ENCODE results near the gene RTEL1.

RTEL1 gene

DNA sequence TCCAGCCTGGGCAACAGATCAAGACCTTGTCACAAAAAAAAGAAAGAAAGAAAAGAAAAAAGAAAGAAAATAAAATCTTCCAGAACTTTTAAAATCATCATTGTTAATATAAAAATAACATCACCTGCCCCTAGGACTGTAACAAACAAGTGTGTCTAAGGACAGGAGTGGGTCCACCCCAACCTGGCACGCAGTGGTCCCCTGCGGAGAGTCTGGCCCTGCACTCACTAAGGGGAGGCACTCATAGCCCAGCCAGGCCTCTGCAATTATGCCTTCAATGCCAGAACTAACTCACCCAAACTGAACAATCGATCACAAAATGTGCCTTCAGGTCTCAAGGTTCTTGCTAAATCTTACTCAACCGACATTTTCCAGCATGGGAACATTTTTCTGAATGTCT lies 36.0 kb upstream of the RTEL1 start:
- Histone ChIP-seq H3K4me1 (ENCODE audit: low read length) (no peaks in the 10 kb centered on the region), H3K36me3 (replicated peaks; ENCODE audit: insufficient read depth, low read length) (no peaks in the 10 kb centered on the region), H3K9me3 (replicated peaks; ENCODE audit: insufficient read depth, low read length) (no peaks in the 10 kb centered on the region), H3F3A (ENCODE audit: insufficient read depth, low read length) (no peaks in the 10 kb centered on the region), H3K9me2 (replicated peaks; ENCODE audit: insufficient read depth, low read length) (no peaks in the 10 kb centered on the region), H3K27ac (ENCODE audit: low read length) (no peak overlapping the region), H3K4me3 (ENCODE audit: low read length) (no peak overlapping the region), H3K4me2 (ENCODE audit: low read depth, low read length) (no peak overlapping the region), H3K9ac (ENCODE audit: low read length) (no peak overlapping the region), H2AFZ (ENCODE audit: low read length) (no peak overlapping the region), H3K79me2 (ENCODE audit: low read length) (peaks cover 80% of the 10 kb centered on the region), H4K20me1 (ENCODE audit: insufficient read depth, low read length) (peaks cover 4% of the 10 kb centered on the region; the same call in 1 of the 2 replicates), H3K27me3 (replicated peaks; ENCODE audit: insufficient read depth, low read length) (no peaks in the 10 kb centered on the region)
- TF ChIP-seq EZH2 (optimal IDR thresholded peaks at IDR 0.05; ENCODE audit: low read depth, low read length) (no peak), EZH2phosphoT487 (IDR thresholded peaks at IDR 0.05; ENCODE audit: low read length) (no peak)
- TF ChIP-seq, protein P1, sequence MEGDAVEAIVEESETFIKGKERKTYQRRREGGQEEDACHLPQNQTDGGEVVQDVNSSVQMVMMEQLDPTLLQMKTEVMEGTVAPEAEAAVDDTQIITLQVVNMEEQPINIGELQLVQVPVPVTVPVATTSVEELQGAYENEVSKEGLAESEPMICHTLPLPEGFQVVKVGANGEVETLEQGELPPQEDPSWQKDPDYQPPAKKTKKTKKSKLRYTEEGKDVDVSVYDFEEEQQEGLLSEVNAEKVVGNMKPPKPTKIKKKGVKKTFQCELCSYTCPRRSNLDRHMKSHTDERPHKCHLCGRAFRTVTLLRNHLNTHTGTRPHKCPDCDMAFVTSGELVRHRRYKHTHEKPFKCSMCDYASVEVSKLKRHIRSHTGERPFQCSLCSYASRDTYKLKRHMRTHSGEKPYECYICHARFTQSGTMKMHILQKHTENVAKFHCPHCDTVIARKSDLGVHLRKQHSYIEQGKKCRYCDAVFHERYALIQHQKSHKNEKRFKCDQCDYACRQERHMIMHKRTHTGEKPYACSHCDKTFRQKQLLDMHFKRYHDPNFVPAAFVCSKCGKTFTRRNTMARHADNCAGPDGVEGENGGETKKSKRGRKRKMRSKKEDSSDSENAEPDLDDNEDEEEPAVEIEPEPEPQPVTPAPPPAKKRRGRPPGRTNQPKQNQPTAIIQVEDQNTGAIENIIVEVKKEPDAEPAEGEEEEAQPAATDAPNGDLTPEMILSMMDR (IDR thresholded peaks at IDR 0.05; ENCODE audit: low read length): no peak
- no peak for DNase-seq

DNA sequence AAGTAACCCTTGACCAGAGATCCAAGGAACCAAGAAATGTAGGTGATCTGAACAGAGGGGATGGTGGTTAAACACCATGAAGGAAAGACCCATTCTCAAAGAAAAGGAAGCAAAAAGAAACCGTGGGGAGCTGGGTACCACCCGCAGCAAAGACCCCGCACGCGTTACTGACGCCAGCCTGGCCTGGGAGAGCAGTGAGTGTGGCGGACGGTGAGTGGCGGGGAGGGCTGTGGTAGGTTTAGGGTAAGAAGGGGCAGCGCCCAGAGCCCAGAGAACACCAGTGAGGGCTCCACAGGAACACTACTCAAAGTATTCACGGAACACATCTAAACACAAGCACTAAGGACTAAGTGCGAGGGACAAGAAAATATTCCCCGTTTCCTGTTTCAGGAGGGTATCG lies 35.4 kb upstream of the RTEL1 start:
- DNase-seq: no peak
- Histone ChIP-seq H3K27ac (ENCODE audit: low read length) (no peak overlapping the region), H3K27me3 (replicated peaks; ENCODE audit: insufficient read depth, low read length) (no peaks in the 10 kb centered on the region), H3K4me3 (ENCODE audit: low read length) (no peak overlapping the region), H3K9me3 (replicated peaks; ENCODE audit: insufficient read depth, low read length) (no peaks in the 10 kb centered on the region), H3K9me2 (replicated peaks; ENCODE audit: insufficient read depth, low read length) (no peaks in the 10 kb centered on the region), H3K79me2 (ENCODE audit: low read length) (peaks cover 86% of the 10 kb centered on the region), H4K20me1 (ENCODE audit: insufficient read depth, low read length) (peaks cover 4% of the 10 kb centered on the region; the same call in 1 of the 2 replicates), H3F3A (ENCODE audit: insufficient read depth, low read length) (no peaks in the 10 kb centered on the region), H3K4me2 (ENCODE audit: low read depth, low read length) (no peak overlapping the region), H3K4me1 (ENCODE audit: low read length) (no peaks in the 10 kb centered on the region), H3K36me3 (replicated peaks; ENCODE audit: insufficient read depth, low read length) (no peaks in the 10 kb centered on the region), H3K9ac (ENCODE audit: low read length) (no peak overlapping the region), H2AFZ (ENCODE audit: low read length) (no peak overlapping the region)
- no peak for TF ChIP-seq EZH2 (optimal IDR thresholded peaks at IDR 0.05; ENCODE audit: low read depth, low read length)
- TF ChIP-seq EZH2phosphoT487 (IDR thresholded peaks at IDR 0.05; ENCODE audit: low read length): no peak
- TF ChIP-seq, protein P1 (IDR thresholded peaks at IDR 0.05; ENCODE audit: low read length): no peak

DNA sequence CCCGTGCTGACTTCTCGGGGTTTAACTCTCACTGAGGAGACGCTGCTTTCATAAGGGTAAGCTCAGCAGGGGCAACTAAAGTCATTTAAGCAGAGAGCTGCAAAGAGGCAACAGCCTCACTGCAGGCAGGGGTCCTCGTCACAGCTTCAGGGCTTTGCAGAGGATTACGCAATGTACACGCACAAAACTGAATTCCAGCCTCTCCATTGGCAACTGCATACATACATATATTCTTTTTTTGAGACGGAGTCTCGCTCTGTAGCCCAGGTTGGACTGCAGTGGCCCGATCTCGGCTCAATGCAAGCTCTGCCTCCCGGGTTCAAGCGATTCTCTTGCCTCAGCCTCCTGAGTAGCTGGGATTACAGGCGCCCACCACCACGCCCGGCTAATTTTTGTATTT lies 33.6 kb upstream of the RTEL1 start:
- H3K9me2 ChIP-seq (replicated peaks; ENCODE audit: insufficient read depth, low read length): no peaks in the 10 kb centered on the region
- H3K9ac ChIP-seq (ENCODE audit: low read length): no peak overlapping the region
- no peak overlapping the region for H3K4me3 ChIP-seq (ENCODE audit: low read length)
- H3K36me3 ChIP-seq (replicated peaks; ENCODE audit: insufficient read depth, low read length): no peaks in the 10 kb centered on the region
- H4K20me1 ChIP-seq (ENCODE audit: insufficient read depth, low read length): peaks cover 4% of the 10 kb centered on the region; the same call in 1 of the 2 replicates
- peaks cover 78% of the 10 kb centered on the region for H3K79me2 ChIP-seq (ENCODE audit: low read length)
- no peak for DNase-seq
- TF ChIP-seq, protein P1 (IDR thresholded peaks at IDR 0.05; ENCODE audit: low read length): no peak
- TF ChIP-seq EZH2phosphoT487 (IDR thresholded peaks at IDR 0.05; ENCODE audit: low read length) (no peak), EZH2 (optimal IDR thresholded peaks at IDR 0.05; ENCODE audit: low read depth, low read length) (no peak)
- H3F3A ChIP-seq (ENCODE audit: insufficient read depth, low read length): no peaks in the 10 kb centered on the region
- H3K4me1 ChIP-seq (ENCODE audit: low read length): no peaks in the 10 kb centered on the region
- H3K27ac ChIP-seq (ENCODE audit: low read length): no peak overlapping the region
- no peaks in the 10 kb centered on the region for H3K9me3 ChIP-seq (replicated peaks; ENCODE audit: insufficient read depth, low read length)
- H2AFZ ChIP-seq (ENCODE audit: low read length): no peak overlapping the region
- no peaks in the 10 kb centered on the region for H3K27me3 ChIP-seq (replicated peaks; ENCODE audit: insufficient read depth, low read length)
- no peak overlapping the region for H3K4me2 ChIP-seq (ENCODE audit: low read depth, low read length)

Measured in MM.1S (cell line).